A549 (cell line): Measurements from ENCODE around the gene PLPPR1. TPM values are rescaled to one million over a fixed set of nuclear protein-coding genes. Genes with fewer than 3 reads are reported as not detected.

ENCODE experiments used
- ATAC-seq, 2 experiments: fragments of 200-7000 bp in 1 of 2; fragments of >200 bp in 1 of 2; cut with Nextera tagmentation in 1 of 2; cut with Tn5 transposase in 1 of 2; 3 replicates each; pipeline versions ENCODE4 v1.8.0 to v1.9.1; 2018 to 2020; ENCODE audit warnings: mild to moderate bottlenecking in 1 of 2, moderate library complexity in 1 of 2
- CTCF ChIA-PET: fragments of 300-600 bp; sonication (Branson Sonifier 250); formaldehyde crosslinking; extraction: SDS; loops from one replicate; lab custom pipeline; 2021; ENCODE audit warnings: antibody characterized with exemption, inconsistent platforms; lab: Yijun Ruan, JAX
- POLR2A ChIA-PET: fragments of 350-600 bp; formaldehyde crosslinking; extraction: SDS; loops from one replicate; lab custom pipeline; 2021; ENCODE audit warnings: antibody characterized with exemption, inconsistent platforms; lab: Yijun Ruan, JAX
- DNase-seq, 2 experiments: peaks; one replicate each; pipeline versions ENCODE4 v3.0.0 to v3.0.0-alpha.2; 2011 to 2016; ENCODE audit warnings: low read depth in 1 of 2, low spot score in 1 of 2
- FAIRE-seq: peaks from 2 replicates; lab custom pipeline; 2011; peaks lifted over from hg19 to GRCh38; lab: Jason Lieb, UNC
- H3K27ac ChIP-seq, 2 experiments: fragments of >200 bp; sonication (Bioruptor Twin); formaldehyde crosslinking; 3 replicates each; pipeline ENCODE4 v1.5.1; 2016 to 2017
- H3K4me1 ChIP-seq: fragments of >200 bp; sonication (Bioruptor Twin); formaldehyde crosslinking; 3 replicates; pipeline ENCODE4 v1.6.1; 2016
- H3K4me2 ChIP-seq: fragments of >200 bp; sonication (Bioruptor Twin); formaldehyde crosslinking; 3 replicates; pipeline ENCODE4 v1.6.1; 2016
- H3K4me3 ChIP-seq: fragments of >200 bp; sonication (Bioruptor Twin); formaldehyde crosslinking; 3 replicates; pipeline ENCODE4 v1.5.1; 2016
- H3K9me3 ChIP-seq: fragments of >200 bp; sonication (Bioruptor Twin); formaldehyde crosslinking; 3 replicates; pipeline ENCODE4 v1.6.1; 2016
- CBX2 ChIP-seq: fragments of 200-600 bp; sonication (generic); IDR thresholded peaks from 2 replicates; pipeline ENCODE4 v1.6.1; 2016; ENCODE audit warnings: low read depth, mild to moderate bottlenecking, borderline replicate concordance
- EHF ChIP-seq: fragments of 250-450 bp; sonication (Bioruptor Pico); IDR thresholded peaks from 2 replicates; pipeline ENCODE4 v1.5.0; 2020; ENCODE audit warnings: mild to moderate bottlenecking
- EP300 ChIP-seq, 2 experiments: fragments of >200 bp; sonication (Bioruptor Twin); formaldehyde crosslinking; IDR thresholded peaks; 2 replicates in 1 of 2; 3 replicates in 1 of 2; pipeline ENCODE4 v1.6.1; 2016 to 2017
- FOSB ChIP-seq: fragments of 250-450 bp; sonication (Bioruptor Pico); IDR thresholded peaks from 2 replicates; pipeline ENCODE4 v1.5.0; 2020; ENCODE audit warnings: mild to moderate bottlenecking, moderate library complexity
- HEYL ChIP-seq: fragments of 250-450 bp; sonication (Bioruptor Pico); IDR thresholded peaks from 2 replicates; pipeline ENCODE4 v1.8.0; 2021; ENCODE audit warnings: mild to moderate bottlenecking, moderate library complexity
- KDM5A ChIP-seq: fragments of 200-600 bp; sonication (generic); IDR thresholded peaks from 2 replicates; pipeline ENCODE4 v1.6.1; 2016; ENCODE audit warnings: antibody characterized with exemption, mild to moderate bottlenecking
- MAFK ChIP-seq: fragments of 450-650 bp; IDR thresholded peaks from 2 replicates; pipeline ENCODE4 v1.6.1; 2014; ENCODE audit not compliant: partially characterized antibody
- MAZ ChIP-seq: fragments of 150-350 bp; IDR thresholded peaks from 2 replicates; pipeline ENCODE4 v1.6.1; 2014; ENCODE audit warnings: antibody characterized with exemption, low read depth, low read length, borderline replicate concordance
- MYC ChIP-seq: IDR thresholded peaks from 2 replicates; pipeline ENCODE4 v1.6.1; 2012; ENCODE audit warnings: mild to moderate bottlenecking, inconsistent platforms, low read length, improper control_type of control experiment, borderline replicate concordance
- NFE2L2 ChIP-seq: fragments of 150-350 bp; conservative IDR thresholded peaks from 2 replicates; pipeline ENCODE4 v1.6.1; 2014; ENCODE audit warnings: low read length
- NPAS2 ChIP-seq: fragments of 250-450 bp; sonication (Bioruptor Pico); IDR thresholded peaks from 2 replicates; pipeline ENCODE4 v1.8.0; 2022; ENCODE audit warnings: mild to moderate bottlenecking, moderate library complexity, borderline replicate concordance
- PBX3 ChIP-seq: IDR thresholded peaks from 2 replicates; pipeline ENCODE4 v1.6.1; 2012
- POLR2A ChIP-seq: IDR thresholded peaks from 2 replicates; pipeline ENCODE4 v1.6.1; 2012; ENCODE audit warnings: mild to moderate bottlenecking, low read length
- RARB ChIP-seq: fragments of 250-450 bp; sonication (Bioruptor Pico); IDR thresholded peaks from 2 replicates; pipeline ENCODE4 v1.8.0; 2021; ENCODE audit warnings: mild to moderate bottlenecking, moderate library complexity
- RFX5 ChIP-seq: fragments of 450-650 bp; IDR thresholded peaks from 2 replicates; pipeline ENCODE4 v1.7.1; 2014; ENCODE audit warnings: antibody characterized with exemption, mild to moderate bottlenecking, moderate library complexity
- TFCP2L1 ChIP-seq: fragments of 250-450 bp; sonication (Bioruptor Pico); IDR thresholded peaks from 2 replicates; pipeline ENCODE4 v1.5.0; 2021; ENCODE audit warnings: mild to moderate bottlenecking
- TP53 ChIP-seq: fragments of 250-450 bp; sonication (Bioruptor Pico); IDR thresholded peaks from 2 replicates; pipeline ENCODE4 v1.5.0; 2021; ENCODE audit warnings: mild to moderate bottlenecking, moderate library complexity
- USF2 ChIP-seq: fragments of 450-650 bp; IDR thresholded peaks from 2 replicates; pipeline ENCODE4 v1.6.1; 2014; ENCODE audit warnings: antibody characterized with exemption
- WGBS: methylation state at CpG from one replicate; pipeline ENCODE4 v1.1.6; 2017; ENCODE audit errors: missing lambda C conversion rate; 5-methylcytosine and 5-hydroxymethylcytosine counted together
- polyA plus RNA-seq, 4 experiments: library from polyadenylated mRNA; depleted of rRNA in 3 of 4; stranded (reverse); fragments of >200 nt; fragmentation: RNase III in 1 of 4; extraction: RNeasy Plus Mini Kit Qiagen cat#74134 plus additional on column Dnase treatment in 1 of 4; gene quantifications; 2 replicates in 3 of 4; 3 replicates in 1 of 4; pipeline ENCODE4 v1.2.3, GENCODE V29; 2011 to 2017

PLPPR1 gene
- polyA plus RNA-seq, 2 of the 4 experiments (the other 2 are of a cell fraction), result 0.06 to 1.2 TPM

GRCh38 chr9:101073122-101073521 is 44.6 kb downstream of the PLPPR1 start (continued):
- TF ChIP-seq PBX3, result no peak
- no peak for TF ChIP-seq TFCP2L1 (CRISPR knock-in tag)
- TF ChIP-seq MAZ, result no peak
- TF ChIP-seq MYC, result no peak
- TF ChIP-seq EHF (CRISPR knock-in tag), result no peak

- H3K4me1 ChIP-seq, result no peaks in the 10 kb centered on the region
- TF ChIP-seq EHF (CRISPR knock-in tag), result no peak
- TF ChIP-seq NFE2L2, result no peak
- TF ChIP-seq EP300 (IDR thresholded peaks at IDR 0.05), result no peak
- no peak for TF ChIP-seq NPAS2 (CRISPR knock-in tag)
- FAIRE-seq (no peak), ATAC-seq (no peak), DNase-seq (no peak)
- no peaks in the 10 kb centered on the region for H3K9me3 ChIP-seq
- WGBS, result 11% methylated on average over 3 of the region's 3 CpGs
- H3K27ac ChIP-seq, result no peak overlapping the region
- no peak overlapping the region for H3K4me2 ChIP-seq
- H3K4me3 ChIP-seq, result no peak overlapping the region
- ChIA-PET CTCF (no interaction called here), POLR2A (no interaction called here)
Observed at GRCh38 chr9:101081641-101082040, 53.1 kb downstream of the PLPPR1 start.

GRCh38 chr9:101083448-101084202 is 55.1 kb downstream of the PLPPR1 start:
- POLR2A ChIA-PET, result no interaction called here
- CTCF ChIA-PET, result no interaction called here
- Histone ChIP-seq H3K4me1 (no peaks in the 10 kb centered on the region), H3K27ac (no peak overlapping the region)
- WGBS, result 70% methylated on average over 5 of the region's 5 CpGs
- ATAC-seq, result no peak
- TF ChIP-seq NPAS2 (CRISPR knock-in tag) (no peak), HEYL (CRISPR knock-in tag) (no peak), KDM5A (no peak), RFX5 (no peak), FOSB (CRISPR knock-in tag) (no peak), MAFK (no peak), USF2 (no peak), PBX3 (no peak), RARB (CRISPR knock-in tag) (no peak), CBX2 (no peak), TP53 (no peak)
- TF ChIP-seq, all 56 proteins: peak for 0
- DNase-seq, result no peak
- H3K4me3 ChIP-seq, result no peak overlapping the region
- no peak for FAIRE-seq
- no peaks in the 10 kb centered on the region for H3K9me3 ChIP-seq
- no peak overlapping the region for H3K4me2 ChIP-seq

- Histone ChIP-seq H3K27ac (no peak overlapping the region), H3K4me3 (no peak overlapping the region)
- CTCF ChIA-PET, result no interaction called here
- no peak for TF ChIP-seq MAZ
- TF ChIP-seq POLR2A, result no peak
- TF ChIP-seq, all 56 proteins: peak for 0
- no peak overlapping the region for H3K4me2 ChIP-seq
- no peaks in the 10 kb centered on the region for H3K9me3 ChIP-seq
- FAIRE-seq (no peak), ATAC-seq (no peak), DNase-seq (no peak)
- 33% methylated on average over 3 of the region's 3 CpGs for WGBS
- POLR2A ChIA-PET, result no interaction called here
- H3K4me1 ChIP-seq, result no peaks in the 10 kb centered on the region
Observed at GRCh38 chr9:101087426-101087825, 58.9 kb downstream of the PLPPR1 start.
